SU-DHL-6 (cell line): ENCODE results near the gene NCOA3.
A peak's percentile ranks its signal among the peaks of the same experiment; 100 is the strongest.

Experiments used
- H2AFZ ChIP-seq: fragments of 200-600 bp; sonication (generic); 2 replicates; pipeline ENCODE4 v1.6.1; 2014; ENCODE audit warnings: low read depth, mild to moderate bottlenecking, moderate library complexity, mixed read lengths, antibody characterized with exemption, low read length; ENCODE audit not compliant: severe bottlenecking
- H3F3A ChIP-seq: fragments of 200-600 bp; shearing (Covaris generic); 2 replicates; pipeline ENCODE4 v1.6.0; 2016; ENCODE audit warnings: antibody characterized with exemption, mild to moderate bottlenecking; ENCODE audit not compliant: insufficient read depth
- H3K27ac ChIP-seq: fragments of 200-600 bp; sonication (generic); 2 replicates; pipeline ENCODE4 v1.5.1; 2016; ENCODE audit warnings: low read depth, mild to moderate bottlenecking, low read length, moderate library complexity, mixed read lengths
- H3K27me3 ChIP-seq: fragments of 200-600 bp; sonication (generic), shearing (Covaris generic); 2 replicates; pipeline ENCODE4 v1.6.0; 2014; ENCODE audit warnings: mild to moderate bottlenecking, low read length
- H3K36me3 ChIP-seq: fragments of 200-600 bp; sonication (generic); 2 replicates; pipeline ENCODE4 v1.6.1; 2014; ENCODE audit warnings: mild to moderate bottlenecking, low read length, mixed read lengths
- H3K4me2 ChIP-seq: fragments of 300-600, 200-600 bp; shearing (Covaris generic), sonication (generic); 2 replicates; pipeline ENCODE4 v1.6.0; 2014; ENCODE audit warnings: low read length, low read depth, mild to moderate bottlenecking; ENCODE audit not compliant: poor library complexity, severe bottlenecking
- H3K4me3 ChIP-seq: fragments of 200-600 bp; sonication (generic); 2 replicates; pipeline ENCODE4 v1.5.1; 2014; ENCODE audit warnings: antibody characterized with exemption, low read length, mild to moderate bottlenecking, mixed read lengths; ENCODE audit not compliant: insufficient read depth, poor library complexity, severe bottlenecking
- H3K79me2 ChIP-seq: fragments of 200-600 bp; sonication (generic); 2 replicates; pipeline ENCODE4 v1.6.1; 2014; ENCODE audit warnings: mild to moderate bottlenecking, low read length, moderate library complexity; ENCODE audit not compliant: insufficient read depth
- H3K9ac ChIP-seq: fragments of 200-600 bp; sonication (generic); 2 replicates; pipeline ENCODE4 v1.7.0; 2014; ENCODE audit warnings: mild to moderate bottlenecking, low read length
- H3K9me2 ChIP-seq: fragments of 200-600 bp; sonication (generic); replicated peaks from 2 replicates; pipeline ENCODE4 v1.6.1; 2014; ENCODE audit warnings: low read length; ENCODE audit not compliant: insufficient read depth
- H3K9me3 ChIP-seq: fragments of 200-600 bp; sonication (generic); 2 replicates; pipeline ENCODE4 v1.6.1; 2014; ENCODE audit warnings: low read length, mixed read lengths; ENCODE audit not compliant: insufficient read depth
- H4K20me1 ChIP-seq: fragments of 200-600 bp; sonication (generic); 2 replicates; pipeline ENCODE4 v1.6.1; 2014; ENCODE audit warnings: low read depth, mild to moderate bottlenecking, antibody characterized with exemption, low read length, moderate library complexity, mixed read lengths
- EZH2phosphoT487 ChIP-seq: fragments of 200-600 bp; sonication (generic), shearing (Covaris generic); conservative IDR thresholded peaks from 2 replicates; pipeline ENCODE4 v1.6.1; 2018; ENCODE audit warnings: mild to moderate bottlenecking, antibody characterized with exemption, low read length, moderate library complexity, mixed read lengths
- TF ChIP-seq, protein P1 (sequence below): fragments of 200-600 bp; sonication (generic); IDR thresholded peaks from one replicate; pipeline ENCODE4 v1.5.1; 2017; ENCODE audit warnings: antibody characterized with exemption, mild to moderate bottlenecking, low read length, moderate library complexity; ENCODE audit not compliant: insufficient read depth, poor library complexity, severe bottlenecking

The NCOA3 gene

DNA sequence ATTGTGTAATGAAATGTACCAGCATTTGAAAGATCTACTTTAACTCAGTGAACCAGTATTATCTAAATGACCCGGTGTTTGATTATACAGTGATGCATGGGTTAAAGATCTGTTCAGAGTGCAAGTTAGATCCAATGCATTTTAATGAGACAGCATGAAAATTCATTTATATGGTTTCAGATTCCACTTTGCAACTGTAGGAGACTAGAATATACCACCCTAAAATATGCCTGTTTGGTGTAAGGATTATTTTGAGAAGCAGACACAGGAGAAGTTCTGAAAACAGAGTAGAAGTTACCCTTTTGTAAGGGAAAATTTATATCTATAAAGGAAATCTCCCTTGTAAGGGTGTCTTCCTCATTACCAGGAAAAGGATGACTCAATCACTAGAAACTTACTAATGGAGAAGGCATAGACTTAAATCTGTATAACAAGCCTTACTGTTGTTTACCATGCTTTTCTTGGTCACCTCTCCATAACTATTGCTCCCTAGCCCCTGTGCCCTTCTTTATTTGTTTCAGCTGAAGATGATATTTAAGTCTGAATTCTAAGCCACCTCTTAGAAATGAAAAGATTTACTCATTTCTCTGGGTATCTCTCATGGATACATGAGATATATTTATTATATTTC, 105.4 kb downstream of the NCOA3 start:
- peaks cover 100% of the 10 kb centered on the region for H3K79me2 ChIP-seq
- TF ChIP-seq EZH2phosphoT487: no peak
- TF ChIP-seq, protein P1, sequence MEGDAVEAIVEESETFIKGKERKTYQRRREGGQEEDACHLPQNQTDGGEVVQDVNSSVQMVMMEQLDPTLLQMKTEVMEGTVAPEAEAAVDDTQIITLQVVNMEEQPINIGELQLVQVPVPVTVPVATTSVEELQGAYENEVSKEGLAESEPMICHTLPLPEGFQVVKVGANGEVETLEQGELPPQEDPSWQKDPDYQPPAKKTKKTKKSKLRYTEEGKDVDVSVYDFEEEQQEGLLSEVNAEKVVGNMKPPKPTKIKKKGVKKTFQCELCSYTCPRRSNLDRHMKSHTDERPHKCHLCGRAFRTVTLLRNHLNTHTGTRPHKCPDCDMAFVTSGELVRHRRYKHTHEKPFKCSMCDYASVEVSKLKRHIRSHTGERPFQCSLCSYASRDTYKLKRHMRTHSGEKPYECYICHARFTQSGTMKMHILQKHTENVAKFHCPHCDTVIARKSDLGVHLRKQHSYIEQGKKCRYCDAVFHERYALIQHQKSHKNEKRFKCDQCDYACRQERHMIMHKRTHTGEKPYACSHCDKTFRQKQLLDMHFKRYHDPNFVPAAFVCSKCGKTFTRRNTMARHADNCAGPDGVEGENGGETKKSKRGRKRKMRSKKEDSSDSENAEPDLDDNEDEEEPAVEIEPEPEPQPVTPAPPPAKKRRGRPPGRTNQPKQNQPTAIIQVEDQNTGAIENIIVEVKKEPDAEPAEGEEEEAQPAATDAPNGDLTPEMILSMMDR: no peak

DNA sequence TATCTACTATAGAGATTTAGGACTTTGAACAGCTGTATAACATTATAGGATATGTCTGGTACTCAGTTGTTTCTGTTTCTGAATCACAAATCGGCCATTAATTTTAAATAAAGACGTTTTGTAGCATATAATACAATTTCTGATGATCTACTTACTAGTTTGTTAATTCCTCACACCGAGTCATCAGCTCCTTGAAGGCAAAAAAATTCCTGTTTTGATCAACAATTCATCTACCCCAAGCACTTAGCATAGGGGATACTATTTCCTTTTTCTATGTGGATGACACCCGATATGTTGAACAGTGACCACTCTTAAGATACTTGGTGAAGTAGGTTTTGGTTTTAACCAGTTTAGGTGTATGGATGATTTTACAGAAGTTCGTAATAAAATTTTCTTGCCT, 107.3 kb downstream of the NCOA3 start:
- Histone ChIP-seq H3K9ac (no peak overlapping the region), H3K79me2 (peaks cover 100% of the 10 kb centered on the region), H3K4me3 (no peak overlapping the region), H4K20me1 (peaks cover 87% of the 10 kb centered on the region), H2AFZ (no peak overlapping the region), H3K9me3 (no peaks in the 10 kb centered on the region), H3F3A (peaks cover 74% of the 10 kb centered on the region), H3K36me3 (peaks cover 48% of the 10 kb centered on the region), H3K27me3 (no peaks in the 10 kb centered on the region), H3K4me2 (no peak overlapping the region), H3K9me2 (no peaks in the 10 kb centered on the region), H3K27ac (no peak overlapping the region)
- TF ChIP-seq EZH2phosphoT487: no peak

More for the DNA sequence above, 105.4 kb downstream of the NCOA3 start:
- Histone ChIP-seq H3K9me2 (no peaks in the 10 kb centered on the region), H3K9ac (no peak overlapping the region), H2AFZ (no peak overlapping the region), H3K27ac (peak overlapping the region; percentile 6; the same call in 1 of the 2 replicates), H3K4me3 (no peak overlapping the region), H4K20me1 (peaks cover 90% of the 10 kb centered on the region), H3K36me3 (peaks cover 45% of the 10 kb centered on the region), H3K9me3 (no peaks in the 10 kb centered on the region), H3F3A (peaks cover 73% of the 10 kb centered on the region), H3K4me2 (no peak overlapping the region), H3K27me3 (no peaks in the 10 kb centered on the region)

DNA sequence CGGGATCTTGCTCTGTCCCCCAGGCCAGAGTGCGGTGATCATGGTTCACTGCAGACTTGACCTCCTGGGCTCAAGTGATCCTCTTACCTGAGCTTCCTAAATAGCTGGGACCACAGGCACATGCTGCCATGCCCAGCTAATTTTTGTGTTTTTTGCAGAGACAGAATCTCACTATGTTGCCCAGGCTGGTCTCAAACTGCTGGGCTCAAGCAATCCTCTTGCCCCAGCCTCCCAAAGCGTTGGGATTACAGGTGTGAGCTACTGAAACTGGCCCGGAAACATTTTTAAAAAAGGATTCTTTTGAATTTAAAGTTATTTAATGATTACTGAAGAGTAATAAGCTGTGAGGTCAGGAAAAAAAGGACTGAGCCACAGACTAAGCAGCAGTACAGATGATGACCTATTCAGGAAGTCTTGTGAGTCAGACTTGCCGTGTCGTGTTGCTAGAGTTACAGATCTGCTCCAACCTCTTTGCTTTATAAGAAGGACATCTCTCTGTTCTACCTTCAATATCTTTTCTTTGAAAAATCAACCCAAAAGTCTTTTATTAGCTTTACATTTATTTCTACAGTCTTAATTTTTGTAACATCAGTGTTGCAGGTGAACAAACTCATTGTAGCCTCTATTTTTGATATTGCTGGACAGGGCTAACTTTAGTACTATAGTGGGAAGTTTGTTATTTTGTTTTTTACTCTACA, 108.7 kb downstream of the NCOA3 start:
- Histone ChIP-seq H3K36me3 (peaks cover 50% of the 10 kb centered on the region), H3K4me2 (no peak overlapping the region), H3K27ac (peak overlapping the region; percentile 6; the same call in 1 of the 2 replicates), H3K9me2 (no peaks in the 10 kb centered on the region), H3F3A (peaks cover 79% of the 10 kb centered on the region), H3K9me3 (no peaks in the 10 kb centered on the region), H3K79me2 (peaks cover 100% of the 10 kb centered on the region), H3K4me3 (no peak overlapping the region), H3K27me3 (no peaks in the 10 kb centered on the region), H3K9ac (no peak overlapping the region), H2AFZ (no peak overlapping the region), H4K20me1 (peaks cover 89% of the 10 kb centered on the region)
- TF ChIP-seq, protein P1: no peak
- no peak for TF ChIP-seq EZH2phosphoT487

DNA sequence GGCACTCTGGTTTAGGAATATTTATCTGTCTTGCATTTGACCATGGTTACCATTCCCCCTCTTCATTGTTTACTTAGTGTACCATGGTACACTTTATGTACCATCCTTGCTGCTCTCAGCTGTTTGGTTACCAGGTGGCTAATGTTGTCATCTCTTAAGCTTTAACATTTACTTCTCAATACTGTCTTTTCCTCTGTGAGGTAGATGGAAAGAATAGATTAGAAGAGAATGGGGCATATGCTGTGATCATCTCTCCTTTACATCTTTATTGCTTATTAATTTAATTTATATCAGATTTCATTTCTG, 109.2 kb downstream of the NCOA3 start:
- H3K9ac ChIP-seq: no peak overlapping the region
- no peaks in the 10 kb centered on the region for H3K9me3 ChIP-seq
- peak overlapping the region; percentile 6; the same call in 1 of the 2 replicates for H3K27ac ChIP-seq
- peaks cover 49% of the 10 kb centered on the region for H3K36me3 ChIP-seq
- H4K20me1 ChIP-seq: peaks cover 87% of the 10 kb centered on the region
- peaks cover 99% of the 10 kb centered on the region for H3K79me2 ChIP-seq
- H3K4me3 ChIP-seq: no peak overlapping the region
- peaks cover 81% of the 10 kb centered on the region for H3F3A ChIP-seq
- no peak overlapping the region for H3K4me2 ChIP-seq
- no peaks in the 10 kb centered on the region for H3K9me2 ChIP-seq
- TF ChIP-seq EZH2phosphoT487: no peak
- no peak overlapping the region for H2AFZ ChIP-seq
- no peaks in the 10 kb centered on the region for H3K27me3 ChIP-seq
